Activated CD4-positive, alpha-beta T cell treated with anti-CD3 and anti-CD28 coated beads, Interleukin-2, Interleukin-6, amounts not matched to agents 100 ng/mL and 50 ng/mL, durations not matched to agents 16 hours and 8 hours (primary cell): ENCODE results near the gene PGBD5.

ENCODE experiments used
- DNase-seq: peaks from one replicate; pipeline ENCODE4 v3.0.0-alpha.2; 2020

PGBD5 gene

DNA sequence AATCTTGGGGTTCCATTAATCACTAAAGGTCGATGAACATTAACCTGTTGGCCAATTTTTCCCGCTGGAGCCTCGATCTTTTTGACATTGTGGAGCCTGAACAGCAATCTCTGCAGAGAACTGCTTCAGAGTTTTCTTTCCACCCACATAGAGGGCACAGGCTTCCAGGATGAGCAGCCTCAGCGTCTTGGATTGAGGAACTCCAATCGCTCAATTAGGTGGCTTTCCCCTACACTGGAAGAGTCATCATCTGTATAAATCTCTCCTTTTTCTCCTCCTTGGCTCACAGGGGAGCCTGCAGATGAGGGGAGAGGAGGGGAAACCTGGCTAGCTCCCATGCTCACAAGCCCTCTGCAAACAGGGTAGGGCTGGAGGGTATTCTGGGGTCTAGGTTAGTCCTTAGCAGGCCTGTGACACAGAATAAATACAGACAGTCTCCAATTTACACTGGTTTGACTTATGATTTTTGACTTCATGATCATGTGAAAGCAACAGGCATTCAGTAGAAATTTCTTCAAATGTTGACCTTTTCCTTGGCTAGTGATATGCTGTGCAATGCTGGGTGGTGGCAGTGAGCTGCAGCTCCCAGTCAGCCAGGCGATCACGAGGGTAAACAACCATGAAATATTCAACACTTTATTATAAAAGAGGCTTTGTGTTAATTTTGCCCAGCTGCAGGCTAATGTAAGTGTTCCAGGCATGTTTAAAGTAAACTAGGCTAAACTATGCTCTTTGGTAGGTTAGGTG lies 80.8 kb downstream of the PGBD5 start:
- no peak for DNase-seq

DNA sequence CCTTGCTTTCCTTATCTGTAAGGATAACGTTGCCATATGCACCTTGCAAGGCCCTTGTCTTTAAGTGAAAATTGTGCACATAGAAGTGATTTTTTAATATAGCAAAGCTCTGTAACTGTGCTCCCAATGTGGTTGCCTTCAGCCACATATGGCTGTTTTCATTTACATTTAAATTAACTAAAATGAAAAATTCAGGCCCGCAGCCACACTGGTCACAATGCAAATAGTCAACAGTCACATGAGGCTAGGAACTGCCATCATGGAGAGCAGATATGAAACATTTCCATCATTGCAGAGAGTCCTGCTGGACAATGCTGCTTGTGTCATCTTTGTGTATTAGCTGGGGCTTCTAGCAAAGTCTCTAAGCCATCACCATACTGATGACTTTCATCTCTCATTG lies 83.4 kb downstream of the PGBD5 start:
- no peak for DNase-seq

- no peak for DNase-seq
These were observed 84.1 kb downstream of the PGBD5 start for GRCh38 chr1:230342019-230342418.

DNA sequence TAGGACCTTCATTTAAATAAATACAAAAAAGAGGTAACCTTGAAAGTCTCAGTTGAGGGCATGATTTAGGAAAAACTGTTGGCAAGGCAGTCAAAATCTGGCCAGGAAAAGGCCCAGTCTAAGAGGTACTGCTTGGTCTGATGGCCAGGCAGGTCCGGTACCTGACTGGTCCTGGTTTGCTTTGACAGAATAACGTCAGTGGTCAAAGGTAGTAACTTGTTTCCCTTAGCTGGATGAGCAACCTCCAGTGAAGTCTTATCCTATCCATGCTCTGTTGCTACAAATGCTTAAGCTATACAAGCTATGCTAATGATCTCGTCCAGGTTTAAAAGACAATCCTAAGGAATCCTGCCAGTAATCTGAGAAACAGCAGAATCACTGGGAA lies 85.0 kb downstream of the PGBD5 start:
- DNase-seq = no peak

DNA sequence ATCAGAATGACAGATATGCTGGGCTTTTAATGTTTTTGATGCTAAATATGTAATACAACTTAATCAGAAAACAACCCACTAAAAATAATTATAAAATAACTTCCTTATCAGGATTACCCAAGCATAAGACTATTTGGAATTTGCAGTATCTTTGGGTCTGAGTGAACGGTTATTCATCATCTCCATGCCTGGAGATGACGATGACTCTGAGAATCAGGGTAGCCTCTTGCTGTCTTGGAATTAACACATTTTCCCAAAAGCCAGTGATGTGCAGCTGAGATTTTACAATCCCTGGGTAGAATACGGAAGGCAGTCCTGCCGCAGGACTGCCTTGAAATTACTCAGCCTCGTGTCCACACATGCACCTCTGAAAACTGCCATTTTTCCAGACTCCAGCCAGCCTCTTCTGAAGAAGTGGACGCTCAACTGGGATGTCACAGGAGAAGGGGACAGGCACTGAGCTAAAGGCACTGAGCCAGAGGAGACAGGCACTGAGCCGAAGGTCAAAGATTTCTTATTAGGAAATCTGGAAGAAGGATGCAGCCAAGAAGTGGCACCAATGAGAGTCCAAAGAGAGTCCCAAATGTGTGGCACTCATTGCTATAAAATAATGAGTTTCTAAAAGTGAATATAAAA lies 85.5 kb downstream of the PGBD5 start:
- no peak for DNase-seq

GRCh38 chr1:230339033-230339432 lies 87.1 kb downstream of the PGBD5 start:
- no peak for DNase-seq

- DNase-seq = no peak
These were observed 88.9 kb downstream of the PGBD5 start for GRCh38 chr1:230337266-230337665.

- DNase-seq = no peak
These were observed 90.1 kb downstream of the PGBD5 start for GRCh38 chr1:230335861-230336522.

DNA sequence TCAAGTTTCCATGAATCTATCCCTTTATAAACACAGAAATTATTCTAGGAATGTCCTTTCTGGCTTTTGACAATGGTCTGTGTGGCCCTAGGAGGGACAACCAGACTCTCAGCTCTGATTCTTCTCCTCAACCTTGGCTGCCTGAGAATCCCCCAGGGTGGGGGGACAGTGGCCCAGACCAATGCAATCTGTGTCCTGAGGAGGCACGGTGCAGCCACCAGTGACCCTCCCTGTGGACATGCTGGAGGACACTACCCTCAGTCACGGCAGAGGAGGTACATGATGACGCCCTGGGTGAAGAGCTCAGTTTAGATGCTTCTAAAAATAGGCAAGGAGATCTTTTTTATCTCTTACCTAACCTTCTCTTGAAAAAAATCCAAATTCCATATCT lies 91.7 kb downstream of the PGBD5 start:
- DNase-seq = no peak

DNA sequence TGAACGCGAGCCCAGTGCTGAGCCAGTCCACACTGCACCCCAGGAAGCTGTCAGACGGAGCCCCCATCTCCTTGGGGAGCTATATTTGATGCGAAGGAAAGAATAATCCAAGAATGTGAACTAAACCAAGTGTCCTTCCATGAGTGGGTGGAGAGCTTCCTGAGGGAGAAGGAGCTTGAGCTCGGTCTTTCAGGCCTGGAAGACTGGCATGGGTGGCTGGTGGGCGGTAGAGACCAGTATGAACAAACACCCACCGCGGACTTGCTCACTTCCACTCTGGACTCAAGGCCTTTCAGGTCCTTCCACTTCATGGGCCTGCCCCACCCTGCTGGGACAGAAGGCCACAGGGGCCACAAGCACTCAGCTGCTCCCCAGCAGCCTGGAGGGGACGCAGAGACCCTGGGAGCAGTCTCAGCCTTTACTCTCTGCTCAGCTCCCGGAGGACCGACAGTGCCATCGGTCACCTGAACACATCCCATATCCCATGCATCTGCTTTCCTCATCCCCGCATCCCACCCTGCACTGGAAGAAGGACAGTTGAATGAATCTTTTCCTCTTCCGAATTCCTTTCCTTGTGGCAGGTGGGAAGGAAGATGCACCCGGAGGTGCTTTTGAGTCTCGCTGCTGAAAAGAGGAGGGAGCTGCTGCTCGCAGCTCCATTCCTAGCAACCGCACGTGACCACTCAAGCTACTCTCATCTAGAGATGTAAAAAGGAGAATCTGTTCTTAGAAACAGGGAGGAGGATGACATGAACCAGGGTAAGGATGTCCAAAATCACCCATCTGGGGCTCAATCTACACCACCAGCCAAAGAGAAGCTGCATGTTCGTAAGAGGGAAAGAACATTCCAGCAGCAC lies 92.3 kb downstream of the PGBD5 start:
- DNase-seq = no peak

GRCh38 chr1:230332575-230333066 lies 93.5 kb downstream of the PGBD5 start:
- no peak for DNase-seq

- no peak for DNase-seq
These were observed 94.1 kb downstream of the PGBD5 start for GRCh38 chr1:230332061-230332460.

- DNase-seq = no peak
These were observed 96.0 kb downstream of the PGBD5 start for GRCh38 chr1:230330157-230330556.

GRCh38 chr1:230328342-230329015 lies 97.7 kb downstream of the PGBD5 start:
- no peak for DNase-seq

- DNase-seq = peak; percentile 83
These were observed 98.2 kb downstream of the PGBD5 start for GRCh38 chr1:230327892-230328284.

- DNase-seq = no peak
These were observed 98.9 kb downstream of the PGBD5 start for GRCh38 chr1:230326971-230327891.

GRCh38 chr1:230323686-230324085 lies 102.4 kb downstream of the PGBD5 start:
- DNase-seq = no peak

- DNase-seq = no peak
These were observed 103.1 kb downstream of the PGBD5 start for GRCh38 chr1:230322967-230323547.

GRCh38 chr1:230322421-230322756 lies 103.7 kb downstream of the PGBD5 start:
- no peak for DNase-seq

DNA sequence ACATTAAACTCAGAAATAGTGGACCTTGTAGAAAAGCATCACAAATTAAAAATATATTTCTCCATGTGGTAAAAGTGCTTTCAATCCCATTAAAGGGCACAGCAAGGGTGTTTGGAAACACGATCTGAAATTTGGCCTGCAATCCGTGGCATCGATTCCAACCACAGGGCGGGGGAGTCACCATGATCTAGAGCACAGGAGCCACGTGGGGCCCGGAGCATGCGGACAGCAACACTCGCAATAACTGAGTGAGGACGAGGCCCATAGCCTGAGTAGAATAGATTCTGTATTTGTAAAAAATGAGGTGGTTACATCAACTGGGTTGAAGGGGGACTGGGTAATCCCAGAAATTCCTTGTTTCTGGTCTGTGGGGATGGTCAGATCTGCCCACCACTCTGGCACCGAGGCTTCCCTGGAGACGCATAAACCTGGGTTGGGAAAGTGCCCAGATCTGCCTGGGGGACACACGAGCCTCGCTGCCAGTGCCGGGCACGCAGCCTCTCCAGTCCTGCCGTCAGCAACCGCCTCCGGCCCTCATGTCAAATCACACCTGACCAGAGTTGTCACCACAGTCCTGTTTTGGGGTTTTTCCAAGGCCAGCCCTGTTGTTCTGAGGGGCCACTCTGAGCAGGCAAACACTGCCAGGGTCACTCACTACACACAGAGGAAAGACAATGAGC lies 104.3 kb downstream of the PGBD5 start:
- no peak for DNase-seq

GRCh38 chr1:230321341-230321740 lies 104.8 kb downstream of the PGBD5 start:
- no peak for DNase-seq
